Uterus (tissue), 2 donors: Measurements from ENCODE around the gene TMEM63B.
"Not testable (repeated sequence)": the region's sequence is repeated elsewhere in the genome, so short reads cannot be mapped to it uniquely, and the experiment has no call there.

ENCODE experiments used
- POLR2A ChIP-seq, 2 donors: fragments of 450-650 bp; IDR thresholded peaks; one replicate each; pipeline ENCODE4 v1.6.1; 2016; ENCODE audit warnings: antibody characterized with exemption in 2 of 2, mild to moderate bottlenecking in 1 of 2, moderate library complexity in 1 of 2
- TF ChIP-seq, protein P1 (sequence below), 4 experiments: fragments of 200-600 bp in 2 of 4; fragments of 450-650 bp in 2 of 4; sonication (generic) in 2 of 4; IDR thresholded peaks; one replicate each; pipeline ENCODE4 v1.5.1; 2016 to 2019; ENCODE audit warnings: antibody characterized with exemption in 4 of 4, mild to moderate bottlenecking in 2 of 4, moderate library complexity in 1 of 4

DNA sequence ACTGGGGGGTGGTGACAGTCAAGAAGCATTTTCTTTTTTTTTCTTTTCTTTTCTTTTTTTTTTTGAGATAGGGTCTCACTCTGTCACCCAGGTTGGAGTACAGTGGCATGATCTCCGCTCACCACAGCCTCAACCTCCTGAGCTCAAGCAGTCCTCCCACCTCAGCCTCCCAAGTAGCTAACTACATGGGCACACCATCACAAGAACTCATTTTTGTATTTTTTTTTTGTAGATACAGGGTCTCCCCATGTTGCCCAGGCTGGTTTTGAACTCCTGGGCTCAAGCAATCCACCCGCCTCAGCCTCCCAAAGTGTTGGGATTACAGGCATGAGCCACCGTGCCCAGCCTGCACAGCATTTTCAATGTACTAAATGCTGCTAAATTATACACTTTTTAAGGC lies 36.0 kb upstream of the TMEM63B start:
- TF ChIP-seq, protein P1, sequence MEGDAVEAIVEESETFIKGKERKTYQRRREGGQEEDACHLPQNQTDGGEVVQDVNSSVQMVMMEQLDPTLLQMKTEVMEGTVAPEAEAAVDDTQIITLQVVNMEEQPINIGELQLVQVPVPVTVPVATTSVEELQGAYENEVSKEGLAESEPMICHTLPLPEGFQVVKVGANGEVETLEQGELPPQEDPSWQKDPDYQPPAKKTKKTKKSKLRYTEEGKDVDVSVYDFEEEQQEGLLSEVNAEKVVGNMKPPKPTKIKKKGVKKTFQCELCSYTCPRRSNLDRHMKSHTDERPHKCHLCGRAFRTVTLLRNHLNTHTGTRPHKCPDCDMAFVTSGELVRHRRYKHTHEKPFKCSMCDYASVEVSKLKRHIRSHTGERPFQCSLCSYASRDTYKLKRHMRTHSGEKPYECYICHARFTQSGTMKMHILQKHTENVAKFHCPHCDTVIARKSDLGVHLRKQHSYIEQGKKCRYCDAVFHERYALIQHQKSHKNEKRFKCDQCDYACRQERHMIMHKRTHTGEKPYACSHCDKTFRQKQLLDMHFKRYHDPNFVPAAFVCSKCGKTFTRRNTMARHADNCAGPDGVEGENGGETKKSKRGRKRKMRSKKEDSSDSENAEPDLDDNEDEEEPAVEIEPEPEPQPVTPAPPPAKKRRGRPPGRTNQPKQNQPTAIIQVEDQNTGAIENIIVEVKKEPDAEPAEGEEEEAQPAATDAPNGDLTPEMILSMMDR (IDR thresholded peaks at IDR 0.05), result not testable (repeated sequence)
- not testable (repeated sequence) for TF ChIP-seq POLR2A (IDR thresholded peaks at IDR 0.05)
